Dedifferentiated amniotic fluid mesenchymal stem cell (primary cell): ENCODE results near the gene MYO7A.

ENCODE experiments used
- DNase-seq: peaks from one replicate; pipeline ENCODE4 v3.0.0-alpha.2; 2016; ENCODE audit errors: extremely low spot score

Gene MYO7A

GRCh38 chr11:77165066-77165465 is 37.0 kb downstream of the MYO7A start:
- no peak for DNase-seq

DNA sequence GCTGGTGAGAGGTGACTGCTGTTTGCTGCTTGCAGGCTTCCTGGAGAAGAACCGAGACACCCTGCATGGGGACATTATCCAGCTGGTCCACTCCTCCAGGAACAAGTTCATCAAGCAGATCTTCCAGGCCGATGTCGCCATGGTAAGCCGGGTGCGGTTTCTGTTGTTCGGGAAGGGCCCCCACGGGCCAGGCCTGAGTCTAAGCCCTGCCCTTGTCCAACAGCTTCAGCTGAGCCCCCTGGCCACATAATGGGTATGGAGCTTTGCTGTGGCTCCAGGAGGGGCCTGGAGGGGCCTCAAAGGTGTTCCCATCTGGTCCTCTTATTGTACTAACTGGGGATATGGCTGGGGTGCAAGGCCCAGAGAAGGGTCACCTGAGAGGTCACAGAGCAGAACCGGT is 38.0 kb downstream of the MYO7A start:
- no peak for DNase-seq

- DNase-seq: no peak
Measured at GRCh38 chr11:77167111-77167626, 39.1 kb downstream of the MYO7A start.

DNA sequence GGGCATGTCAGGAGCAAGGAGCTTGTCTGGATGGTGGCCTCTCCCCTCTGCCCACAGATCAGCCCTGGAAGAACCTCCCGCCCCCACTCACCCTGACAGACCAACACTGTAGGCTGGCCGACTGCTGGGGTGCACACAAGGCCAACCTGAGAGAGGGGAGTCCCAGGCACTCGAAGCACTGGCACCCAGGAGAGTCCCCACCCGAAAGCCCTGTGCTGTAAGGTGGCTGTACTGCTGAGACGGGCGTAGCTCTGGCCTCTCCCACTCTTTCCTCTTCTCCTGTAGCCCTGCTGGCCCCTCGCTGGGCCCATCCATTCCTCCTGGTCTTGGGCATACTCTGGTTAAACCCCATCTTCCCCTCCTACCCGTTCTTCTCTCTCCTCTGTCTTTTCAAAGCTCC is 39.7 kb downstream of the MYO7A start:
- no peak for DNase-seq

- no peak for DNase-seq
Measured at GRCh38 chr11:77170107-77170506, 42.1 kb downstream of the MYO7A start.

DNA sequence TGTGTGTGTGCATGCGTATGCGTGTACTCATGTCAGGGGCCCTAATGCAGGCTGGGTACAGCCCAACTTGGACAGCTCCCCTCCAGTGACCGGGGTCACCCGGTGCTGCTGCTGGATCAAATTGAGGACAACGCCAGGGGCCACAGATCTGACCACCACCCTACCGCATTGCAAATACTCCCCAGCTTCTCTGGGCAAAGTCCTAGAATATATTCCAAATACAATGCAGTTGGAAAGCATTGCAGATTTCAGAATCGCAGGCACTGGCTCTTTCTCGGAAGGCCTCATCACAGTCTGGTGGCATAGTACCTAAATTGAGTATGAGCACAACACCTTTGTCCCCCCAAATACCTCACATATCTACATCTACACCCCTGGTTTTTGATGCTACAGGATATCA is 43.2 kb downstream of the MYO7A start:
- DNase-seq: no peak

- no peak for DNase-seq
Measured at GRCh38 chr11:77171885-77172665, 44.0 kb downstream of the MYO7A start.

- DNase-seq: no peak
Measured at GRCh38 chr11:77172666-77172982, 44.6 kb downstream of the MYO7A start.

DNA sequence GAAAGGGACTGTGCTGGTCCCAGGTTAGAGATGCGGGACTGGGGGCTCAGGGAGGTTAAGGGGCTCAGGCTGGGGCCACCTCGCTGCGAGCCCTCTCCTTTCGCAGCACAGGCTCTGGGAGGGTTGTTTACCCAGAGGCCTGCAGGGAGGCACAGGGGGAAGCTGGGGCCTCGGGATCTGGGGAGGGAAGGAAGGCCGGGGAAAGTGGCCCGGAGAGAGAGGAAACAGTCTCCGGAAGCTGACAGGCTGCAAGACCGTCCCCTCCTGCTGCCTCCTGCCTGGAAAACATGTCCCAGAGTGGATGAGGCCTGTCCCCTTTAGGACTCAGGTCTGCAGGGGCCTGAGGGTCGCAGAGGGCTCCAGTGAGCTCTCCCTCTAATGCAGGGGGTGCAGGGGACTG is 45.4 kb downstream of the MYO7A start:
- no peak for DNase-seq

GRCh38 chr11:77174559-77174958 is 46.5 kb downstream of the MYO7A start:
- no peak for DNase-seq

DNA sequence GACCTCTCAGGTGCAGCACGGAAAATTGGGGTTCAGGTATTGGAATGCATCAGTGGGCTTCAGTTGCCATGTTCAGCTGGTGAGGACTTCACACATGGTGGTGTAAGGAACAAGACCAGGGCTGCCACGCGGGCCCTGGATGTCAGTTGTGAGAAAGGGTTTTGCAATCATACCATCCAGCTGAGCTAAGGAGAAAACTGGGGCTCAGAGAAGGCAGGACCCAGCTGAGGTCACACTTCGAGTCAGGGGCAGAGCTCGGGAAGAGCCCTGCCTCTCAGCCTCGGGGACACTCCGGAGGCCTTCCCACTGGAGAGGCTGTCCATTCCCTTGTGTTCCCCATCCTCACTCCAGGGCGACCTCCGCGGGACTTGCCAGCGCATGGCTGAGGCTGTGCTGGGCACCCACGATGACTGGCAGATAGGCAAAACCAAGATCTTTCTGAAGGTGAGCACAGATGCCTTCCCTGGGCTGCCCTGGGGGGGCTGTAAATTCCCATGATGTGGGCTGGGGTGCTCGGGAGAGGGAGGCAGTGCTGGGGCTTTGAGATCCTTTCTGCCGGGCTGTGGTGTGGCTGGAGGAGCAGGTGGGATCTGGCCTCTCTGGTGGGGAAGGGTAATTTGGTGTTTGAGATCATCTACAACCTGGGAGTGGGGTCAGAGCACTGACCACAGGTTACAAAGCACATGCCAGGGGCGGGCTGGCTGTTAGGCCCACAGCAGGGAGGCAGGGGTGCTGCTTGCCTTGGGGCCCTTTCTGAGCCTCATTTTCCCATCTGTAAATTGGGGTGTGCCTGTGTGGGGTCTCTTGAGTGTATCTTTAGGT is 47.2 kb downstream of the MYO7A start:
- no peak for DNase-seq

DNA sequence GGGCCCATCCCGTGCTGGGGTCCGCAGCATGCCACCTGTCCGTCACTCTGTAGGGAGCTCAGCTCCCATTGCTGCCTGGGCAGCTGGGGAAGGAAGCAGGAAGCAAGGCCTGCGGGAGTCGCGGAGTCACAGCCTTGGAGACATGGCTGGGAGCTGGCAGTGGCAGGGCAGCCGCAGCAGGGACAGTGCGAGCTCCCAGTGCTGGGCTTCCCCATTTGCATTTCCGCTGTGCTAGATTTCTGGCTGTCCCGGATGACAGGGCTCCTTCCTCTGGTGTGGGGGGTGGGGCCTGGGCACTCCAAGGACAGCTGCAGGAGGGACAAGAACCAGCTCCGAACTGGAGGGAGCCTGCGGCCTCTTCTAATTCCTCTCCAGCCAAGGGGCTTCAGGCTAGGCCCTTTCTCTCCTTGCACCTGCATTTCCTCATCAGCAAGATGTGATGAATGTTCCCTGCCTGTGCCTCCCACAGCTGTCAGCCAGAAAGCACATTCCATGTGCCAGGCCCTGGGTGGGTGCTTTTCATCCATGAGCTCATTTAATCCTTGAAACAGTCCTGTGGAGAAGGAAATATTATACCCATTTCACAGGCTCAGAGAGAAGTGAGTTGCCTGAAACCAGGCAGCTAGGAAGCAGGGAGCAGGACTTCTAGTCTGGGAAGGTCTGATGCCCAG is 48.0 kb downstream of the MYO7A start:
- no peak for DNase-seq

GRCh38 chr11:77176996-77177395 is 49.0 kb downstream of the MYO7A start:
- DNase-seq: no peak

DNA sequence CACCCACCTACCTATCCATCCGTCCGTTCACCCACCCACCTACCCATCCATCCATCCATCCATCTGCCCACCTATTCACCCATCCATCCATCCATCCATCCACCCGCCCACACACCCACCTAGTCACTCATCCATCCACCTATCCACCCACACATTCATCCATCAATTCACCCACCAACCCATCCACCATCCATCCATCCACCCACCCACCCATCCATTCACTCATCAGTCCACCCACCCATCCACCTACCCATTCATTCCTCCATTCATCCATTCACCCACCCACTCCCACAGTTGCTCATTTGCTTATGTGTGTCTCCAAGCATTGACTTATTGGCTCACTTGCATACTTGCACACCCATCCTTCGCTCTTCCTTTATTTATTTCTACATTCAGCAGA is 50.1 kb downstream of the MYO7A start:
- no peak for DNase-seq

DNA sequence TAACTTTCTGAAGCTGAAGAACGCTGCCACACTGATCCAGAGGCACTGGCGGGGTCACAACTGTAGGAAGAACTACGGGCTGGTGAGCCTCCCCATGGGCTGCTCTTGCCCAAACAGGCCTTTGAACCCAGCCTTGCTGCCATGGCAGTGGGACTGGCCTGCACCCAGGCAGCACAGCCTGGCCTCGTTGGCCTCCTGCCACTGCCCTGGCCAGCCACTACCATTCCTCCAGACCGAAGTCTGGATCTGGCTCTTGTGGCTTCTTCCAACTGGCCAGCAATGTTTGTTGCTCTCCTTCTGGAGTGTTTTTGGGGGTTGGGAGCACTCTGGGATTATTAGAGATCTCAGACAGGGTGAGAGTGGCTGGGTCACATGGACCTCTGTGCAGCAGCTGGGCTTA is 51.0 kb downstream of the MYO7A start:
- no peak for DNase-seq

DNA sequence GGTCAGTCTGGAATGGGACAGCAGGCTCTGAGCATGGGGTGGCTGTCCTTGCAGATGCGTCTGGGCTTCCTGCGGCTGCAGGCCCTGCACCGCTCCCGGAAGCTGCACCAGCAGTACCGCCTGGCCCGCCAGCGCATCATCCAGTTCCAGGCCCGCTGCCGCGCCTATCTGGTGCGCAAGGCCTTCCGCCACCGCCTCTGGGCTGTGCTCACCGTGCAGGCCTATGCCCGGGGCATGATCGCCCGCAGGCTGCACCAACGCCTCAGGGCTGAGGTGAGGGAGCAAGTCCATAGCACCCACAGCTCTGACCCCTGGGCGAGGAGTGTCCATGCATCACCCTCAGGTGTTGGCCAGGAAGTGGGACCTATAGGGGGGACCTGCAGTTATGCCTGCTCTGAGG is 51.6 kb downstream of the MYO7A start:
- DNase-seq: no peak

DNA sequence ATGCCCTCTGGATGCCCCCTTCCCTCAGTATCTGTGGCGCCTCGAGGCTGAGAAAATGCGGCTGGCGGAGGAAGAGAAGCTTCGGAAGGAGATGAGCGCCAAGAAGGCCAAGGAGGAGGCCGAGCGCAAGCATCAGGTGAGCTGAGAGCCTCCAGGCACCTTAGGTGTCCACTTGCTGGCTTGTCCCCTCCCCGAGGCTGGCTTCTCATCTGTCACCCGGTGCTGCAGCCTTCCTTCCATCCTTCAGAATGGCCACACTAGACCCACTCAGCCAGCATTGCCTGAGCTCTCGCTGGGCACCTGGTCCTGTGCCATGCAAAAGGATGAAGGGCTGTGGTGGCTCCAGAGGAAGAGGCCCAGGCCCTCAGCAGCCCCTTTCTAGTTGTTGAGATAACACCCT is 52.3 kb downstream of the MYO7A start:
- no peak for DNase-seq

DNA sequence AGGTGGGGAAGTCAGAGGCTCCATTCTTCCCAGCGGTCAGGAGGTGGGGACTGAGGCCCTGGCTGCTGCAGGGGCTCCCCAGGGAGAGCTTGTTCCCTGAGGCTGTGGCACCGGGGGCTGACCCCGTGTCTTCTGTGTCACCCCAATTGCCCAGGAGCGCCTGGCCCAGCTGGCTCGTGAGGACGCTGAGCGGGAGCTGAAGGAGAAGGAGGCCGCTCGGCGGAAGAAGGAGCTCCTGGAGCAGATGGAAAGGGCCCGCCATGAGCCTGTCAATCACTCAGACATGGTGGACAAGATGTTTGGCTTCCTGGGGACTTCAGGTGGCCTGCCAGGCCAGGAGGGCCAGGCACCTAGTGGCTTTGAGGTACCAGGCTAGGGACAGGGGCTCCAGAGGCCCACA is 53.2 kb downstream of the MYO7A start:
- no peak for DNase-seq

DNA sequence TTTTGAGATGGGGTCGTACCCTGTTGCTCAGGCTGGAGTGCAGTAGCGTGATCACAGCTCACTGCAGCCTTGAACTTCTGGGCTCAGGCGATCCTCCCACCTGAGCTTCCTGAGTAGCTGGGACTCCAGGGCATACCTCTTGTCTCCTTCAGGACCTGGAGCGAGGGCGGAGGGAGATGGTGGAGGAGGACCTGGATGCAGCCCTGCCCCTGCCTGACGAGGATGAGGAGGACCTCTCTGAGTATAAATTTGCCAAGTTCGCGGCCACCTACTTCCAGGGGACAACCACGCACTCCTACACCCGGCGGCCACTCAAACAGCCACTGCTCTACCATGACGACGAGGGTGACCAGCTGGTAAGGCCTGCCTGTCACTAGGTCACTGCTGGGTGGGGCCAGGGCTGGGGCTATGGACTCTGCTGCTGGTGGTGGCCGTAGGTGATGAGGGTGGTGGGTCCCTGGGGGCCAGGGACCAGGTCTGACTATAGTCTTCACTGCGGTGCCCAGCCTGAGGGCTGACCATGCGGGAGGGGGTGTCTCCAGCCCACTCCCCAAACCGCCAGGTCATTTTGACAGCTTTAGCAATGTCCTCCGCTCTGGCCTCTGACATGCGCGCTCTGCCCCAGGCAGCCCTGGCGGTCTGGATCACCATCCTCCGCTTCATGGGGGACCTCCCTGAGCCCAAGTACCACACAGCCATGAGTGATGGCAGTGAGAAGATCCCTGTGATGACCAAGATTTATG is 53.9 kb downstream of the MYO7A start:
- DNase-seq: no peak

- DNase-seq: no peak
Measured at GRCh38 chr11:77182542-77183430, 54.7 kb downstream of the MYO7A start.

- DNase-seq: no peak
Measured at GRCh38 chr11:77183431-77183984, 55.5 kb downstream of the MYO7A start.
